Prostate gland (tissue), 2 donors: Measurements from ENCODE around the gene PCDHGC3. TPM values are rescaled to one million over a fixed set of nuclear protein-coding genes. Genes with fewer than 3 reads are reported as not detected.

Experiments
- DNase-seq: peaks from one replicate; pipeline ENCODE4 v3.0.0-alpha.2; 2019; ENCODE audit warnings: low spot score
- H3K27ac ChIP-seq, 2 donors: fragments of 200-600 bp; sonication (generic); 2 replicates each; pipeline ENCODE4 v1.5.1; 2017 to 2019
- H3K27me3 ChIP-seq: fragments of 200-600 bp; sonication (generic); replicated peaks from 2 replicates; pipeline ENCODE4 v1.5.1; 2019; ENCODE audit not compliant: insufficient read depth
- H3K36me3 ChIP-seq, 2 donors: fragments of 200-600 bp; sonication (generic); 1 replicate in 1 of 2; 2 replicates in 1 of 2; pipeline versions ENCODE4 v1.5.1 to v1.8.1; 2017 to 2019
- H3K4me1 ChIP-seq: fragments of 200-600 bp; sonication (generic); replicated peaks from 2 replicates; pipeline ENCODE4 v1.5.1; 2019
- H3K4me3 ChIP-seq, 2 donors: fragments of 200-600 bp; sonication (generic); 2 replicates each; pipeline ENCODE4 v1.5.1; 2017 to 2019
- H3K9me3 ChIP-seq: fragments of 200-600 bp; sonication (generic); 2 replicates; pipeline ENCODE4 v1.5.1; 2017
- CTCF ChIP-seq, 4 experiments: fragments of 200-600 bp in 2 of 4; fragments of 450-650 bp in 2 of 4; sonication (generic) in 2 of 4; IDR thresholded peaks; 1 replicate in 3 of 4; 2 replicates in 1 of 4; pipeline ENCODE4 v1.5.1; 2016 to 2019; ENCODE audit warnings: antibody characterized with exemption in 4 of 4, mild to moderate bottlenecking in 2 of 4, moderate library complexity in 2 of 4
- POLR2A ChIP-seq: fragments of 450-650 bp; IDR thresholded peaks from one replicate; pipeline ENCODE4 v1.6.1; 2016; ENCODE audit warnings: antibody characterized with exemption, mild to moderate bottlenecking
- POLR2AphosphoS5 ChIP-seq: sonication (generic); formaldehyde crosslinking; IDR thresholded peaks from one replicate; pipeline ENCODE4 v1.6.1; 2017; ENCODE audit warnings: antibody characterized with exemption
- WGBS: methylation state at CpG from one replicate; pipeline ENCODE4 v1.1.5; 2018; 5-methylcytosine and 5-hydroxymethylcytosine counted together
- intact Hi-C: fragments of 100-400 bp; cut with DNase I; formaldehyde crosslinking; loops from one replicate; pipeline ENCODE4 v1.14.2; 2022
- total RNA-seq, 2 donors: library from RNA; depleted of rRNA; stranded (reverse); fragments of >200 nt; gene quantifications; one replicate each; pipeline ENCODE4 v1.1.0, GENCODE V29; 2016

Gene PCDHGC3
- total RNA-seq, 2 donors from 2014 or later = 27.6 to 55.3 TPM

- peak overlapping the region; percentile 84 to 87 for H3K27ac ChIP-seq
- DNase-seq = no peak
- H3K4me3 ChIP-seq = no peak overlapping the region
- no peaks in the 10 kb centered on the region for H3K36me3 ChIP-seq
- TF ChIP-seq POLR2A (no peak), POLR2AphosphoS5 (no peak), CTCF (IDR thresholded peaks at IDR 0.05) (no peak)
- H3K27me3 ChIP-seq = no peaks in the 10 kb centered on the region
- WGBS = 65% methylated on average over 4 of the region's 4 CpGs
- intact Hi-C loops = loop anchor here (5.0 kb wide), 1 partner anchor 35 kb away; the partner anchor contains the start of gene PCDHGC3
- H3K4me1 ChIP-seq = peaks cover 4% of the 10 kb centered on the region
- no peaks in the 10 kb centered on the region for H3K9me3 ChIP-seq
Measured at GRCh38 chr5:141511771-141512325, 36.1 kb downstream of the PCDHGC3 start.

GRCh38 chr5:141512390-141512910 lies 36.7 kb downstream of the PCDHGC3 start:
- H3K36me3 ChIP-seq = no peaks in the 10 kb centered on the region
- no peaks in the 10 kb centered on the region for H3K27me3 ChIP-seq
- H3K9me3 ChIP-seq = no peaks in the 10 kb centered on the region
- peak overlapping the region; percentile 84 to 87 for H3K27ac ChIP-seq
- WGBS = 4% methylated on average over 28 of the region's 28 CpGs
- peak overlapping the region; percentile 50 to 51 for H3K4me3 ChIP-seq
- TF ChIP-seq POLR2A (peak; percentile 28), CTCF (IDR thresholded peaks at IDR 0.05) (peak; percentile 70 to 90 (median 76)), POLR2AphosphoS5 (no peak)
- DNase-seq = peak; percentile 84
- intact Hi-C loops = loop anchor here (5.0 kb wide), 1 partner anchor 35 kb away; the partner anchor contains the start of gene PCDHGC3
- peaks cover 4% of the 10 kb centered on the region for H3K4me1 ChIP-seq

- peaks cover 4% of the 10 kb centered on the region for H3K4me1 ChIP-seq
- TF ChIP-seq CTCF (IDR thresholded peaks at IDR 0.05) (no peak), POLR2AphosphoS5 (no peak), POLR2A (no peak)
- intact Hi-C loops = loop anchor here (5.0 kb wide), 1 partner anchor 36 kb away; the partner anchor contains the start of gene PCDHGC3
- H3K9me3 ChIP-seq = no peaks in the 10 kb centered on the region
- DNase-seq = peak; percentile 33
- H3K36me3 ChIP-seq = no peaks in the 10 kb centered on the region
- H3K4me3 ChIP-seq = peak overlapping the region; percentile 50 to 51
- peak overlapping the region; percentile 84 to 87 for H3K27ac ChIP-seq
- H3K27me3 ChIP-seq = no peaks in the 10 kb centered on the region
- WGBS = under 1% methylated on average over 43 of the region's 43 CpGs
Measured at GRCh38 chr5:141512911-141513626, 37.3 kb downstream of the PCDHGC3 start.

GRCh38 chr5:141513627-141514329 lies 38.0 kb downstream of the PCDHGC3 start:
- peak overlapping the region; percentile 84 to 87 for H3K27ac ChIP-seq
- 1% methylated on average over 29 of the region's 29 CpGs for WGBS
- H3K27me3 ChIP-seq = no peaks in the 10 kb centered on the region
- peak; percentile 70 for DNase-seq
- no peaks in the 10 kb centered on the region for H3K36me3 ChIP-seq
- intact Hi-C loops = loop anchor here (5.0 kb wide), 1 partner anchor 36 kb away; the partner anchor contains the start of gene PCDHGC3
- H3K9me3 ChIP-seq = no peaks in the 10 kb centered on the region
- H3K4me3 ChIP-seq = peak overlapping the region; percentile 50 to 51
- TF ChIP-seq CTCF (IDR thresholded peaks at IDR 0.05) = no peak
- TF ChIP-seq POLR2AphosphoS5 = peak; percentile 29
- TF ChIP-seq POLR2A = peak; percentile 46
- H3K4me1 ChIP-seq = peaks cover 4% of the 10 kb centered on the region
